ENCODE results near the gene TSPAN18. TPM values are rescaled to one million over a fixed set of nuclear protein-coding genes. Genes with fewer than 3 reads are reported as not detected.

TSPAN18 gene
- total RNA-seq, 2 experiments from 2014 or later, result 0.85 to 0.92 TPM

DNA sequence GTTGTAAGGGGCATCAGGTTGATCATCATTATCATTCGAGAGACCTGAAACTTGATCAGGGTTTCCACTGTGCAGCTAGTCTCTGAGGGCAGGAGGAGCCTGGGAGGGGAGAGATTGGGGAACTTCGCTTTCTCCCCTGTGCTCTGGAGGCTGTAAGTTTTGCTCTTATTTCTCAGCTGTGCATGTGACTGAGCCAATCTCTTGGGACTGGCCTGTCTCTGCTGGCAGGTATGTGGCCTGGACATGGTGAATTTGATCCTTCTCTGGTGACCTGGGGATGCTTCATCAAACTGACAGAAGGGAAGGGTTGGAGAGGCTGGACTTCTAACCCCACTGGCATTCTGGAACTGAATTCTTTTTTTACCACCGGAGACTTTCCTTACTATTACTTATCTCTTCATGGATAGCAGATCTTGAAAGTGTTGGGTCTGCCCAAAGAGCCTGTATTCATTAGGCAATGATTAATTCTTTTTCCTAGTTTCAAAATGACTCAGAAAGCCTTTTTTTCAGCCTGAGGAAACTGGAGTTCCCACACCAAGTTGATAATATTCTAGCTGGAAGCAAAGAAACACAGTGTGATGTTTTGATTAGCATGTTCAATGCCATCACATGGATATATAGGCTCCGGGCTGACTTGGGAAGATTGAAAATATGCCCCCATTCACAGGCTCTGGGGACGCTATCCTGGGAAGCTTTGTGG lies 36.5 kb downstream of the TSPAN18 start:
- no peak for ATAC-seq
- TF ChIP-seq, protein P1, sequence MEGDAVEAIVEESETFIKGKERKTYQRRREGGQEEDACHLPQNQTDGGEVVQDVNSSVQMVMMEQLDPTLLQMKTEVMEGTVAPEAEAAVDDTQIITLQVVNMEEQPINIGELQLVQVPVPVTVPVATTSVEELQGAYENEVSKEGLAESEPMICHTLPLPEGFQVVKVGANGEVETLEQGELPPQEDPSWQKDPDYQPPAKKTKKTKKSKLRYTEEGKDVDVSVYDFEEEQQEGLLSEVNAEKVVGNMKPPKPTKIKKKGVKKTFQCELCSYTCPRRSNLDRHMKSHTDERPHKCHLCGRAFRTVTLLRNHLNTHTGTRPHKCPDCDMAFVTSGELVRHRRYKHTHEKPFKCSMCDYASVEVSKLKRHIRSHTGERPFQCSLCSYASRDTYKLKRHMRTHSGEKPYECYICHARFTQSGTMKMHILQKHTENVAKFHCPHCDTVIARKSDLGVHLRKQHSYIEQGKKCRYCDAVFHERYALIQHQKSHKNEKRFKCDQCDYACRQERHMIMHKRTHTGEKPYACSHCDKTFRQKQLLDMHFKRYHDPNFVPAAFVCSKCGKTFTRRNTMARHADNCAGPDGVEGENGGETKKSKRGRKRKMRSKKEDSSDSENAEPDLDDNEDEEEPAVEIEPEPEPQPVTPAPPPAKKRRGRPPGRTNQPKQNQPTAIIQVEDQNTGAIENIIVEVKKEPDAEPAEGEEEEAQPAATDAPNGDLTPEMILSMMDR (IDR thresholded peaks at IDR 0.05), result no peak
- Mint-ChIP-seq H3K4me3 (no peak overlapping the region), H3K27ac (no peak overlapping the region), H3K27me3 (peaks cover 3% of the 10 kb centered on the region), H3K4me1 (ENCODE audit: low read depth) (peaks cover 7% of the 10 kb centered on the region), H3K9me3 (peaks cover 5% of the 10 kb centered on the region), H3K36me3 (ENCODE audit: low read depth) (peaks cover 2% of the 10 kb centered on the region)
- intact Hi-C loops (cut with micrococcal nuclease), result no loop called here
- DNase-seq, result no peak
- POLR2A ChIA-PET, result no interaction called here
- CTCF ChIA-PET, result interaction anchor here (1.4 kb wide), 1 partner anchor 12 kb away, joined by 7 read pairs; no protein-coding TSS in a partner anchor

DNA sequence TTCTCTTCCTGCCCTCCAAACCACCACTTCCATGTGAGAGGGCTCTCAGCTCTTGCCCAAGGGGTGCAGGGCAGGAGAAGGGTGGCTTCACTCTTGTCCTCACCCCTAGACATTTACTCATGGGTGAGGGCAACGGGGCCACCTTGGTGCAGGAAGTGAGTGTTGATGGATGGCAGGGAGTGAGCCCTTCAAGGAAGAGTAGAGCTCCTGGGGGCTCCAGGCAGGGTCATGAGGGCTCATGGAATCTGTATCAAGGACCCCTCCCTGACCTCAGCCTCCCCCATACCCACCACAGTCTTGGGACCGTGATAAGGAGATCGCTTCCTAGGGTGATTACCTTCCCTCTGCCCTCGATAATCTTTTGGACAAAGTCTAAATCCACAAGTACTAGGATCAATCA lies 37.8 kb downstream of the TSPAN18 start:
- no peak for DNase-seq
- intact Hi-C loops (cut with micrococcal nuclease), result no loop called here
- no peak for ATAC-seq
- peaks cover under 1% of the 10 kb centered on the region for H3K36me3 Mint-ChIP-seq (ENCODE audit: low read depth)
- ChIA-PET CTCF (no interaction called here), POLR2A (no interaction called here)
- peaks cover 7% of the 10 kb centered on the region for H3K4me1 Mint-ChIP-seq (ENCODE audit: low read depth)
- H3K27ac Mint-ChIP-seq, result no peak overlapping the region
- H3K9me3 Mint-ChIP-seq, result no peaks in the 10 kb centered on the region
- no peak overlapping the region for H3K4me3 Mint-ChIP-seq
- no peaks in the 10 kb centered on the region for H3K27me3 Mint-ChIP-seq
- TF ChIP-seq, protein P1 (IDR thresholded peaks at IDR 0.05), result no peak

DNA sequence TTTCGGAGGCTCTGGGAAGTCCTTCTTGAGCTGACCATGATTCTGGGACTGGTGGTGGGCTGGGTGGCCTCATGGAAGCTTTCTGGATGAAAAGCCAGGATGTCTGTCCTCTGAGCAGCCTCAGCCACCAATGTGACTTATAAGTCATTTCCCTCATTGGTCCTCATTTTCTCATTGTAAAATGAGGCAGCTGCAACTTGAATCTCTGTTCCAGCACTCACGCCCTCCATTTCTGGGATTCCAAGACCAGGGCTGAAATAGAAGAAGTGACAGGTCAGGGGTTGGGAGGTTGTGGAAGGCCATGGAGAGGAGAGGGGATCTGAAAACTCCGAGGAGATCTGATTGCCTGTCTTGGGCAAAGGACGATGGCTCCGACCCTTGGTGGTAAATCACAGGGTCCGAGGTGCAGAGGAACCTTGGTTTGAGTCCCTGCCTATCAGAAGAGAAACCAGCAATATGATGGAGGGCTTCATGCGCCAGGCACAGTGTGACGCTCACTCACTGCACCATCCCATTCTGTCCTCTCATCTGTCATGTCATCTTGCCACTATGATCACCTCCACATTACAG lies 38.3 kb downstream of the TSPAN18 start:
- ATAC-seq (no peak), DNase-seq (no peak)
- H3K9me3 Mint-ChIP-seq, result no peaks in the 10 kb centered on the region
- no peak overlapping the region for H3K27ac Mint-ChIP-seq
- no peaks in the 10 kb centered on the region for H3K36me3 Mint-ChIP-seq (ENCODE audit: low read depth)
- TF ChIP-seq, protein P1 (IDR thresholded peaks at IDR 0.05), result no peak
- ChIA-PET CTCF (no interaction called here), POLR2A (no interaction called here)
- no peak overlapping the region for H3K4me3 Mint-ChIP-seq
- H3K27me3 Mint-ChIP-seq, result no peaks in the 10 kb centered on the region
- intact Hi-C loops (cut with micrococcal nuclease), result no loop called here
- peaks cover 7% of the 10 kb centered on the region for H3K4me1 Mint-ChIP-seq (ENCODE audit: low read depth)

DNA sequence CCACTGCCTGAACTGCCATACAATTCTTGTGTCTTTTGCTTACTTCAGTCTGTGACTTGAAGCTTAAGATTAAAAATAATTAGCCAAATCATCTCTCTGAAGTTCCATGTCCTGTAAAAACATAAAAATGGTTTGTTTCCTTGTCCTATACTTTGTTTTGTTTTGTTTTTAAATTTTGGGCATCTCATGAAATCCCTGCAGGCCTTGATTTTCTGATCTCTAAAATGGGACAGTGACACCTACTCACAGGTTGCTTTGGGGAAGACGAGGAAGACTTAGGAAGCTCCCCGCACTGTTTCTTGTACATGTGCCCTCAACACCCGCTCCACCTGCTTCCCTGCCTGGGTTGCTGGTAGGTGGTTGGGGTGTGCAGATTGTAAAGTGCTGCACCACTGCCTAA lies 38.9 kb downstream of the TSPAN18 start:
- Mint-ChIP-seq H3K4me1 (ENCODE audit: low read depth) (peaks cover 7% of the 10 kb centered on the region), H3K27ac (no peak overlapping the region), H3K27me3 (no peaks in the 10 kb centered on the region), H3K9me3 (no peaks in the 10 kb centered on the region), H3K36me3 (ENCODE audit: low read depth) (no peaks in the 10 kb centered on the region), H3K4me3 (no peak overlapping the region)
- intact Hi-C loops (cut with micrococcal nuclease), result no loop called here
- POLR2A ChIA-PET, result interaction anchor here (0.8 kb wide), 1 partner anchor 35 kb away, joined by 3 read pairs; no protein-coding TSS in a partner anchor
- CTCF ChIA-PET, result interaction anchor here (1.0 kb wide), 1 partner anchor 35 kb away, joined by 3 read pairs; no protein-coding TSS in a partner anchor
- TF ChIP-seq, protein P1 (IDR thresholded peaks at IDR 0.05), result no peak
- DNase-seq (no peak), ATAC-seq (no peak)

Measured in activated CD8-positive, alpha-beta T cell treated with anti-CD3 and anti-CD28 coated beads for 36 hours (primary cell).